Epithelial cell of esophagus (primary cell): ENCODE data around the gene OSBPL7.
A peak's percentile ranks its signal among the peaks of the same experiment; 100 is the strongest.

ENCODE experiments used
- DNase-seq: peaks from one replicate; pipeline ENCODE4 v3.0.0; 2010; ENCODE audit warnings: low read depth
- H3K4me3 ChIP-seq: 2 replicates; pipeline ENCODE4 v1.5.1; 2011; ENCODE audit warnings: mild to moderate bottlenecking, low read length, control low read depth
- CTCF ChIP-seq: IDR thresholded peaks from 2 replicates; pipeline ENCODE4 v1.5.1; 2011; ENCODE audit warnings: low read depth, mild to moderate bottlenecking, low read length, control low read depth, inconsistent platforms; ENCODE audit not compliant: insufficient read depth; ENCODE audit errors: missing control alignments

Gene OSBPL7

GRCh38 chr17:47789611-47790561, 31.7 kb downstream of the OSBPL7 start:
- TF ChIP-seq CTCF = peak; percentile 50
- H3K4me3 ChIP-seq = no peak overlapping the region
- DNase-seq = peak; percentile 59

GRCh38 chr17:47785538-47786123, 36.0 kb downstream of the OSBPL7 start:
- peak; percentile 40 for DNase-seq
- H3K4me3 ChIP-seq = no peak overlapping the region
- TF ChIP-seq CTCF = no peak

DNA sequence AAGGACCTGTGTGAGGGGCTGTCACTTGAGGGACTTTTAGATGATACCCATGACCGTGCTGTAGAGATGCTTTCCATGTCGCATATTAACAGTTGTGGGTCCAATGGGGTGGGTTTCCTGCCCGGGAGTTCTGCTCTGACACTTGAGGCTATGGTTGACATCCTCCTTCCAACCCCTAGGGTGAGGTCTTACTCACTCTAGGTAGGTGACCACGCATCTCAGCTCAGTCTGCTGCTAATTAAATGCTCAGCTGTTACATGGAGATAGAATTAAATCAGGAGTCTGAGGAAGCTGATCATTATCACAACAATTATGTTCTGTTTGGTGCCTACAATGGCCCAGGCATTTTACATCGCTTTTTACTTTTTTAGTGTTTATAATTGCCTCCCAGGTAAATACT, 40.2 kb downstream of the OSBPL7 start:
- TF ChIP-seq CTCF = no peak
- no peak overlapping the region for H3K4me3 ChIP-seq
- no peak for DNase-seq

DNA sequence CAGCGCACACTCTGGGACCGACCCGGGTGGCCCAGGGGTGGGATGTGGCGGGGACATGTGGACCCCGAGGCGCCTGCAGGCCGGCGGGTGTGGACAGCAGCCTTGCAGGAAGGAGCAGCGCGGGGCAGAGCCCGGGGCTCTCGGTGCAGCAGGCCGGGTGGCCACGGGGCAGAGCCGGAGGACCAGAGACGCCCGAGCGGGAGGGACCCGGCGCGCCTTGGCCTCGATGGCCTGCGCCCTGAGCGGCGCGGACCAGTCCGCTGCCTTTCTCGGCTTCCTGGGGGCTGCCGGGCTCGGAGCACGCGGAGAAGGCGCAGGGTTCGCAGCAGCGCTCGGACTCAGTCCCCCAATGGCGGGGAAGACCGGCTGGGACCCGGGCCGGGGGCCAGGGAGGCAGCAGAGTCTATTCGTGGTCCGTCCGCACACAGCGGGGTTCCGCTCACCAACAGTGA, 43.4 kb downstream of the OSBPL7 start:
- no peak for TF ChIP-seq CTCF
- no peak overlapping the region for H3K4me3 ChIP-seq
- no peak for DNase-seq

DNA sequence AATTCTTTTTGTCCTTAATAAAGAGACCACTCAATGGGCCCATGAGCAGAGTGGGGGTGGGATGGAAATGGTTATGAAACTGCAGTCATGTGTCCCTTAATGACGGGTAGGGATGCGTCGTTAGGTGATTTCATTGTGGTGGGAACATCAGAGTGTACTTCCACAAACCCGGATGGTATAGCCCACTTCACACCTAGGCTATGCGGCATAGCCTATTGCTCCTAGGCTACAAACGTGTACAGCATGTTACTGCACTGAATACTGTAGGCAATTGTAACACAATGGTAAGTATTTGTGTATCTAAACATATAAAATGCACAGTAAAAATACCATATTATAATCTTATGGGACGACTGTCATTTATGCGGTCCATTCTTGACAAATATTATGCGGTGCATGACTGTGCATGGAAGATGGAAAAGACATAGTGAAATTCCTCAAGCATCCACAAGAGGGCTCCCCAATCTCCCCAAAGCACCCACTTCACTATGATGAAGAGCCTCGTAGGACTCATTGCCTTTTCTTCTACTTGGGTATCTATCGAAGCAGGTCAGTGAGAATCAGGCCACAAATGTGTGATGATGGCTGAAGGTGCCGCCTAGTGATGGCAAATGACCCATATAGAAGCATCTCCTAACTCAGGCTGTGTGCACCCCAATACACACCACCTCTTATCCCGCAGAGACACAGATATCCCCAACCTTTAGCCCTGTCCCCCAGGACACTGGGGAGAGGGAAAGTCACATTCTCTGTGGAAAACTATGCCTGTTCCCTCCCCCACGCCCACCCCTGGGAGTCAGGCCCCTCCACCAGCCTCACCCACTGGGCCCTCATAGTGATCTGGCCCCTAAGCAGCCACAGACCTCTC, 45.0 kb downstream of the OSBPL7 start:
- peak; percentile 63 for DNase-seq
- no peak overlapping the region for H3K4me3 ChIP-seq
- TF ChIP-seq CTCF = peak; percentile 80

DNA sequence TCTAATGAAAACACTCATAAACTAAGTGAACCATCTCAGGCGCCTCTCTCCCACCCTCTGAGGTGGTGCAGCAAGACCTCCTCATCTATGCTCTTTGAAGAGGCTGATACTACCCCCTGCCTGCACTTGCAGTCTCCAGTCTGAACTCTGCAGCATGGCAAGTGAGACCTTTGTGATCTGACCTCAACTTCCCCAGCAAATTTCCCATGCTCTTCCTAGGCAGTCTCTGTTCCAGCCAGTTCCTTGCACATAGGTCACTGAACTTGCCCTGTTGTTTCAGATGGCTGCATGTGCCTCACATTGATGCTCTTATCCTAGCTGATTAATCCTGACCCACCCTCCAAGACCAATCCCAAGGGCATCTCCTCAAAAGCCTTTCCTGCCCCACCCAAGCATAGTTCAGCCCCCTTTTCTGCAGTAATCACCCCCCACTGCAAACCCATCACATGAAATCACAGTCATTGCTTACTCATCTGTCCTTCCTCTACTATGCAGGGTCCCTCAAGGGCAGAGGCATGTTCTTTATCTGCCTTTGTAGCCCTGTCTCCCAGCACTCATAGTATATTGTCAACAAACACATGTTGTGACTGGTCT, 46.5 kb downstream of the OSBPL7 start:
- TF ChIP-seq CTCF = no peak
- peak; percentile 24 for DNase-seq
- H3K4me3 ChIP-seq = no peak overlapping the region
